OCI-LY1 (cell line): Measurements from ENCODE around the gene MRPL36.

Experiments used
- EZH2 ChIP-seq: fragments of 200-600 bp; sonication (generic), shearing (Covaris generic); IDR thresholded peaks from 2 replicates; pipeline ENCODE4 v1.8.0; 2017; ENCODE audit warnings: borderline replicate concordance, mixed run types, mild to moderate bottlenecking, antibody characterized with exemption, low read length, moderate library complexity, mixed read lengths
- TF ChIP-seq, protein P1 (sequence below): fragments of 200-600 bp; sonication (generic), shearing (Covaris generic); IDR thresholded peaks from 2 replicates; pipeline ENCODE4 v1.5.1; 2017; ENCODE audit warnings: mild to moderate bottlenecking, antibody characterized with exemption, low read length, moderate library complexity, mixed read lengths

DNA sequence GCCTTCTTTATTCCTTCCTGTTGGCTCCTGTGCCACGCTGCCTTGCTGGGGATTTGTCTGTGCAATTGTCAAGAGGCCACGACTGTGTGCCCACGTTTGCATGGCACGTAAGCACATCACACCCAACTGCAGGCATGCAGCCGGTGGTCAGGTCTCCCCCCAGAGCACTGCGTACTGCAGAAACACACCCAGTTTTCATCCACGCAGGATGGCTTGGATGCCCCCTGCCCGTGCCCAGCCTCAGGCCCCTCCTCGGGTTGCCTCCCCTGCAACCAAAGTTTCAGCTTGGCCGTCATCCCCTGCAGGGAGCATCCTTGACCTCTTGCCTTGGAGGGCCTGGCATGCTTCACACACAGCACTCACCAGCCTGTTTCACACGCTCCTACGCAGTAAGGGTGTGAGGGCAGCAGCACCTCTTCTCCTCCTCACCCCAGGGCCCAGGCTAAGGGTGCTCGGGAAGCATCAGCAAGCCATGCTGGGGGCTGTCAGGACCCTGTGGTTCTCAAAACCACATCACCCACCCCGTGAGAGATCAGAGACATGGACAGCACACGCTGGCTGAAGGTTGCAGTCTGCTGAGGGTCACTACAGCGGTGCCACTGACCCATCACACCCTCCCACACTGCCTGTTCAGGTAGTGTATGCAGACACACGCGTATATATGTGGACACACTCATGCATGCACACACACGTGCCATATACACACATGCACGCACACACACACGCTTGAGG is 3.1 kb downstream of the MRPL36 start:
- TF ChIP-seq, protein P1, sequence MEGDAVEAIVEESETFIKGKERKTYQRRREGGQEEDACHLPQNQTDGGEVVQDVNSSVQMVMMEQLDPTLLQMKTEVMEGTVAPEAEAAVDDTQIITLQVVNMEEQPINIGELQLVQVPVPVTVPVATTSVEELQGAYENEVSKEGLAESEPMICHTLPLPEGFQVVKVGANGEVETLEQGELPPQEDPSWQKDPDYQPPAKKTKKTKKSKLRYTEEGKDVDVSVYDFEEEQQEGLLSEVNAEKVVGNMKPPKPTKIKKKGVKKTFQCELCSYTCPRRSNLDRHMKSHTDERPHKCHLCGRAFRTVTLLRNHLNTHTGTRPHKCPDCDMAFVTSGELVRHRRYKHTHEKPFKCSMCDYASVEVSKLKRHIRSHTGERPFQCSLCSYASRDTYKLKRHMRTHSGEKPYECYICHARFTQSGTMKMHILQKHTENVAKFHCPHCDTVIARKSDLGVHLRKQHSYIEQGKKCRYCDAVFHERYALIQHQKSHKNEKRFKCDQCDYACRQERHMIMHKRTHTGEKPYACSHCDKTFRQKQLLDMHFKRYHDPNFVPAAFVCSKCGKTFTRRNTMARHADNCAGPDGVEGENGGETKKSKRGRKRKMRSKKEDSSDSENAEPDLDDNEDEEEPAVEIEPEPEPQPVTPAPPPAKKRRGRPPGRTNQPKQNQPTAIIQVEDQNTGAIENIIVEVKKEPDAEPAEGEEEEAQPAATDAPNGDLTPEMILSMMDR: no peak
- no peak for TF ChIP-seq EZH2
